OCI-LY1 (cell line): Measurements from ENCODE around the gene COL23A1.

Experiments
- EZH2 ChIP-seq: fragments of 200-600 bp; sonication (generic), shearing (Covaris generic); IDR thresholded peaks from 2 replicates; pipeline ENCODE4 v1.8.0; 2017; ENCODE audit warnings: borderline replicate concordance, mixed run types, mild to moderate bottlenecking, antibody characterized with exemption, low read length, moderate library complexity, mixed read lengths
- TF ChIP-seq, protein P1 (sequence below): fragments of 200-600 bp; sonication (generic), shearing (Covaris generic); IDR thresholded peaks from 2 replicates; pipeline ENCODE4 v1.5.1; 2017; ENCODE audit warnings: mild to moderate bottlenecking, antibody characterized with exemption, low read length, moderate library complexity, mixed read lengths

GRCh38 chr5:178537467-178538371 lies 52.5 kb downstream of the COL23A1 start:
- TF ChIP-seq, protein P1, sequence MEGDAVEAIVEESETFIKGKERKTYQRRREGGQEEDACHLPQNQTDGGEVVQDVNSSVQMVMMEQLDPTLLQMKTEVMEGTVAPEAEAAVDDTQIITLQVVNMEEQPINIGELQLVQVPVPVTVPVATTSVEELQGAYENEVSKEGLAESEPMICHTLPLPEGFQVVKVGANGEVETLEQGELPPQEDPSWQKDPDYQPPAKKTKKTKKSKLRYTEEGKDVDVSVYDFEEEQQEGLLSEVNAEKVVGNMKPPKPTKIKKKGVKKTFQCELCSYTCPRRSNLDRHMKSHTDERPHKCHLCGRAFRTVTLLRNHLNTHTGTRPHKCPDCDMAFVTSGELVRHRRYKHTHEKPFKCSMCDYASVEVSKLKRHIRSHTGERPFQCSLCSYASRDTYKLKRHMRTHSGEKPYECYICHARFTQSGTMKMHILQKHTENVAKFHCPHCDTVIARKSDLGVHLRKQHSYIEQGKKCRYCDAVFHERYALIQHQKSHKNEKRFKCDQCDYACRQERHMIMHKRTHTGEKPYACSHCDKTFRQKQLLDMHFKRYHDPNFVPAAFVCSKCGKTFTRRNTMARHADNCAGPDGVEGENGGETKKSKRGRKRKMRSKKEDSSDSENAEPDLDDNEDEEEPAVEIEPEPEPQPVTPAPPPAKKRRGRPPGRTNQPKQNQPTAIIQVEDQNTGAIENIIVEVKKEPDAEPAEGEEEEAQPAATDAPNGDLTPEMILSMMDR: no peak
- no peak for TF ChIP-seq EZH2
